Gastrocnemius medialis (tissue), 4 donors: ENCODE results near the gene MAP3K6.

ENCODE experiments used
- CTCF ChIP-seq, 5 experiments: fragments of 450-650 bp in 3 of 5; fragments of 200-600 bp in 2 of 5; sonication (generic) in 2 of 5; IDR thresholded peaks in 4 of 5; conservative IDR thresholded peaks in 1 of 5; 1 replicate in 4 of 5; 2 replicates in 1 of 5; pipeline ENCODE4 v1.5.1; 2016 to 2019; ENCODE audit warnings: antibody characterized with exemption in 5 of 5, mild to moderate bottlenecking in 3 of 5, moderate library complexity in 3 of 5
- POLR2A ChIP-seq, 2 donors: fragments of 450-650 bp; IDR thresholded peaks; one replicate each; pipeline ENCODE4 v1.6.1; 2017; ENCODE audit warnings: antibody characterized with exemption in 2 of 2, mild to moderate bottlenecking in 2 of 2, moderate library complexity in 2 of 2

GRCh38 chr1:27372022-27372807, 5.5 kb upstream of the MAP3K6 start:
- TF ChIP-seq POLR2A (IDR thresholded peaks at IDR 0.05) (no peak), CTCF (IDR thresholded peaks at IDR 0.05 in 4 of 5, conservative IDR thresholded peaks at IDR 0.05 in 1 of 5) (no peak)
